H1 (cell line): Measurements from ENCODE around the gene AK2. TPM values are rescaled to one million over a fixed set of nuclear protein-coding genes. Genes with fewer than 3 reads are reported as not detected.

Experiments
- ASH2L ChIP-seq: fragments of 200-600, 300-600 bp; sonication (generic); IDR thresholded peaks from one replicate; pipeline ENCODE4 v1.7.1; 2017; ENCODE audit warnings: low read length
- ATF3 ChIP-seq: IDR thresholded peaks from 2 replicates; pipeline ENCODE4 v1.6.1; 2011; ENCODE audit warnings: low read depth, mild to moderate bottlenecking, low read length; ENCODE audit not compliant: insufficient read depth
- BRCA1 ChIP-seq: IDR thresholded peaks from 2 replicates; pipeline ENCODE4 v1.6.1; 2012; ENCODE audit warnings: low read depth, low read length, improper control_type of control experiment
- CBX8 ChIP-seq: fragments of 300-800, 300-1000 bp; sonication (generic); IDR thresholded peaks from 2 replicates; pipeline ENCODE4 v1.7.1; 2016; ENCODE audit warnings: low read depth, low read length, borderline replicate concordance
- CHD2 ChIP-seq: IDR thresholded peaks from 2 replicates; pipeline ENCODE4 v1.6.1; 2012; ENCODE audit warnings: low read length, improper control_type of control experiment
- E2F6 ChIP-seq: IDR thresholded peaks from 2 replicates; pipeline ENCODE4 v1.6.1; 2012; ENCODE audit warnings: inconsistent platforms
- GTF2F1 ChIP-seq: IDR thresholded peaks from 2 replicates; pipeline ENCODE4 v1.6.1; 2012; ENCODE audit warnings: low read depth, low read length, improper control_type of control experiment, borderline replicate concordance
- HDAC2 ChIP-seq, 2 experiments: fragments of 300-600 bp in 1 of 2; sonication (generic) in 1 of 2; IDR thresholded peaks; 2 replicates each; pipeline ENCODE4 v1.6.1; 2011 to 2012; ENCODE audit warnings: low read depth in 2 of 2, low read length in 2 of 2, mild to moderate bottlenecking in 2 of 2, moderate library complexity in 2 of 2, borderline replicate concordance in 1 of 2, inconsistent platforms in 1 of 2
- HDAC6 ChIP-seq: IDR thresholded peaks from one replicate; pipeline ENCODE4 v1.7.1; 2012; ENCODE audit warnings: low read depth, mild to moderate bottlenecking, inconsistent platforms, low read length, moderate library complexity
- KDM1A ChIP-seq: fragments of 200-600, 300-600 bp; sonication (generic); IDR thresholded peaks from 2 replicates; pipeline ENCODE4 v1.7.1; 2016; ENCODE audit warnings: mild to moderate bottlenecking, low read length, borderline replicate concordance
- NANOG ChIP-seq: IDR thresholded peaks from 2 replicates; pipeline ENCODE4 v1.6.1; 2011; ENCODE audit warnings: low read length, low read depth, mild to moderate bottlenecking, inconsistent platforms; ENCODE audit not compliant: insufficient read depth, poor library complexity, severe bottlenecking
- NRF1 ChIP-seq: IDR thresholded peaks from 2 replicates; pipeline ENCODE4 v1.6.1; 2011; ENCODE audit warnings: mild to moderate bottlenecking, low read depth, low read length, improper control_type of control experiment
- POU5F1 ChIP-seq: IDR thresholded peaks from 2 replicates; pipeline ENCODE4 v1.6.1; 2011; ENCODE audit warnings: low read depth, mild to moderate bottlenecking, low read length, moderate library complexity
- RAD21 ChIP-seq, 2 experiments: IDR thresholded peaks in 1 of 2; conservative IDR thresholded peaks in 1 of 2; 2 replicates each; pipeline ENCODE4 v1.6.1; 2011; ENCODE audit warnings: low read depth in 2 of 2, low read length in 2 of 2, improper control_type of control experiment in 1 of 2, inconsistent platforms in 1 of 2, mild to moderate bottlenecking in 1 of 2, moderate library complexity in 1 of 2
- RXRA ChIP-seq: IDR thresholded peaks from 2 replicates; pipeline ENCODE4 v1.6.1; 2011; ENCODE audit warnings: low read depth, mild to moderate bottlenecking, low read length, moderate library complexity; ENCODE audit not compliant: insufficient read depth
- SIN3A ChIP-seq, 2 experiments: IDR thresholded peaks in 1 of 2; conservative IDR thresholded peaks in 1 of 2; 2 replicates each; pipeline ENCODE4 v1.6.1; 2011 to 2012; ENCODE audit warnings: low read length in 2 of 2, improper control_type of control experiment in 1 of 2, low read depth in 1 of 2, mild to moderate bottlenecking in 1 of 2
- SP1 ChIP-seq: IDR thresholded peaks from 2 replicates; pipeline ENCODE4 v1.6.1; 2011; ENCODE audit warnings: low read depth, low read length
- SP2 ChIP-seq: IDR thresholded peaks from 2 replicates; pipeline ENCODE4 v1.6.1; 2012; ENCODE audit warnings: mild to moderate bottlenecking, low read length, inconsistent platforms
- SP4 ChIP-seq: IDR thresholded peaks from 2 replicates; pipeline ENCODE4 v1.6.1; 2012; ENCODE audit warnings: low read length, inconsistent platforms
- TAF1 ChIP-seq: IDR thresholded peaks from 2 replicates; pipeline ENCODE4 v1.6.1; 2011; ENCODE audit warnings: mild to moderate bottlenecking, low read depth, low read length
- TBP ChIP-seq: IDR thresholded peaks from 2 replicates; pipeline ENCODE4 v1.6.1; 2011; ENCODE audit warnings: low read depth, low read length, improper control_type of control experiment
- YY1 ChIP-seq: IDR thresholded peaks from 2 replicates; pipeline ENCODE4 v1.6.1; 2011; ENCODE audit warnings: low read depth, mild to moderate bottlenecking, low read length
- polyA plus RNA-seq, 7 experiments: library from polyadenylated mRNA; depleted of rRNA in 3 of 7; stranded (reverse) in 5 of 7; unstranded in 2 of 7; fragments of >200 nt in 5 of 7; fragments of 200-250 nt in 2 of 7; gene quantifications; 1 replicate in 5 of 7; 2 replicates in 1 of 7; 4 replicates in 1 of 7; pipeline versions ENCODE4 v1.2.1 to v1.2.3, GENCODE V29; 2011 to 2013; ENCODE audit warnings: missing spikeins in 2 of 7, mixed read lengths in 2 of 7
- total RNA-seq: library from RNA; stranded (reverse); fragmentation: NEBNext Ultra II Directional; extraction: Animal tissue kit (Norgen Biotek cat#: 25700); gene quantifications from 2 replicates; pipeline ENCODE4 v1.2.1, GENCODE V29; 2021

Gene AK2
- total and polyA plus RNA-seq, 2 of the 8 experiments (the other 6 are each of a cell fraction or from before 2014, with no cell fraction given) = 92.3 to 137 TPM

DNA sequence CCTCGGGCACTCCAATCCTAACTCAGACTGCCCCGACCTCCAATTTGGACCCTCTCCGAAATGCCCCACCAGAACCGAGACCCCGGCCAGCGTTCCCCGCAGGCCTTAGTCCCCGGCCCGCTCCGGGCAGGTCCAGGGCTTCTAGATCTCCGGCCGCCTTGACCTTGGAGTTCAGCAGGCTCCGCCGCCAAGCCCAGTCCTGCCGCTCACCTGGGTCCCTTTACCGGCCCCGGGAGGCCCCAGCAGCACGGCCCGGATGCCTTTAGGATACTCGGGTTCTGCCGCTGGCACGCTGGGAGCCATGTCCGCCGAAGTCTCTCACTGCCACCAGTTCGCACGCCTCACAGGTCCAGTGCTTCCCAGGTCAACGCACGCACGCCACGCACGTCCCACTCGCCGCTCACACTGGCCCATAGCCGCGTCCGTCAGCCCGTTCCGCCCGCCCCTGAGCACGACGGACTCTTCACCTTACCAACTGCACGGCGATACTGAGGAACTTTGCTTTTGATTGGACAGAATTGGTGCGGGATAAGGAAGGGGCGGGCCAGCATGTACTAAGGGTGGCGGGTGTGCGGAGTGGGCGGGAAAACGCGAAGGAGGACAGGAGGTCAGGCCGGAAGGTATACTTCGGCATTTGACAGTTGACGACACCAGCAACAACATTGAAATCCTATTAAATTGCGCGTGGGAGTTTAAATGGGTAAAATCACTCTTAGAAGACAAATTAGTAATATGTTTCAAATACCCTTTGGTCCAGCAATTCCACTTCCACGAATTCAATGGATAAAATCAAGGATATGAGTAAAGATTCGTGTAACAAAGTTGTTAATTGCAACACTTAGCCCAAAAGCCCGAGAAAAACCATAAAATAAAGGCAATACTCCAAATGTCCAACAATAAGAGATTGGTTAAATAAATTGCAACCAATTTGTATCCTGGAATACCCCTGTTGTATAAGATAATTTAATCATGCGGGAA, at the start of gene AK2 (continued):
- TF ChIP-seq SIN3A (conservative IDR thresholded peaks at IDR 0.05 in 1 of 2, IDR thresholded peaks at IDR 0.05 in 1 of 2; ENCODE audit: low read depth in 1 of 2, low read length in 2 of 2) (peak; percentile 15 to 39; a peak in 1 of 4 replicates), YY1 (no peak), RXRA (no peak), CHD2 (peak; percentile 95), RAD21 (IDR thresholded peaks at IDR 0.05 in 1 of 2, conservative IDR thresholded peaks at IDR 0.05 in 1 of 2; ENCODE audit: low read depth in 2 of 2, low read length in 2 of 2) (no peak), SP1 (peak; percentile 99), TBP (peak; percentile 65; the same call in 1 of the 2 replicates), HDAC6 (no peak), GTF2F1 (no peak), NANOG (peak; percentile 22), E2F6 (peak; percentile 100), BRCA1 (no peak), TAF1 (0 out of 2 replicates have a peak, but pooled peaks have one; percentile 47), POU5F1 (no peak), NRF1 (no peak), ASH2L (peak; percentile 30), SP2 (peak; percentile 94), ATF3 (no peak), KDM1A (peak; percentile 46; the same call in 1 of the 2 replicates), SP4 (peak; percentile 73; the same call in 1 of the 2 replicates), CBX8 (no peak), HDAC2 (IDR thresholded peaks at IDR 0.05; ENCODE audit: borderline replicate concordance in 1 of 2, low read depth in 2 of 2, low read length in 2 of 2) (0 out of 4 replicates have a peak, but pooled peaks of 1 of the 2 experiments have one; percentile 59)
